Measurements from ENCODE around the gene NOP9. TPM values are rescaled to one million over a fixed set of nuclear protein-coding genes. Genes with fewer than 3 reads are reported as not detected.

The NOP9 gene
- total and polyA plus RNA-seq, 9 of the 15 experiments (the other 6 are each of a cell fraction or from before 2014, with no cell fraction given): 1.0 to 27.9 (median 15.1) TPM

DNA sequence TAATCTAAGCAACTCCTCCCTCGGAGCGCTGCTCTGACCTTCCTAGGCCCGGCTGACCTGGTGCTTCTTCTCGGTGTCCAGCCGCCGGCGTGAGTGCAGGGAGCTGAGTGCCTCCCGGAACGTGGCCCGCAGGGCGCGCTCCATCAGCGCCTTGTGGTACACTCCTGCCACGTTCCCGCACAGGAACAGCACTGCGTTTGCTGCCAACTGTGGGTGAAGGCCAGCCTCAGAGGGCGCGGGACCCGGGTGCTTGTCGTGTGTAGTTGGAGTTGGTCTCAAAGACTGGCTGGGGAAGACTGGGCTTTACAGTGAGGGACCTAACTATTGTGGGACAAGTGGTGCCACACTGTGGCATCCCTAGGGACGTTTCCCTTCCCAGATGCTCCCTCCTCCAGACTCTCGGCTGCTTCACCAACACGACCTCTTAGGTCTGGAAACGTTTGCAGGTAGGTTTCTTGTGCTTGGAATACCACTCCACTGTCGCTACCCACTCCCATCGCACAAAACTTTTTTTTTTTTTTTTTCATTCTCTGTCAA is 32.1 kb downstream of the NOP9 start:
- Histone ChIP-seq H3K4me2 (ENCODE audit: insufficient read depth, low read length) (peak overlapping the region; percentile 78; the same call in 1 of the 2 replicates), H3K9me1 (ENCODE audit: control insufficient read depth, insufficient read depth, low read length) (no peaks in the 10 kb centered on the region), H2AFZ (ENCODE audit: low read depth, low read length) (peak overlapping the region; percentile 93; the same call in 1 of the 2 replicates), H3K36me3 (ENCODE audit: control insufficient read depth, insufficient read depth, low read length) (no peaks in the 10 kb centered on the region), H3K4me3 (no peak overlapping the region), H3K9ac (ENCODE audit: insufficient read depth in 1 of 2, low read depth in 2 of 2, low read length in 2 of 2) (no peak overlapping the region), H3K4me1 (replicated peaks in 1 of 2; ENCODE audit: control insufficient read depth in 2 of 2, insufficient read depth in 2 of 2, low read length in 2 of 2) (peaks cover 5 to 36% of the 10 kb centered on the region in 2 experiments; a peak in 4 of 5 replicates), H3K9me3 (replicated peaks; ENCODE audit: control insufficient read depth, insufficient read depth, low read depth, low read length) (no peaks in the 10 kb centered on the region), H3K79me2 (ENCODE audit: control insufficient read depth, insufficient read depth, low read length) (no peaks in the 10 kb centered on the region), H3K27me3 (ENCODE audit: control insufficient read depth in 2 of 2, insufficient read depth in 2 of 2, low read length in 2 of 2) (peaks cover 0 to 2% of the 10 kb centered on the region in 2 experiments; a peak in 1 of 5 replicates), H4K20me1 (replicated peaks; ENCODE audit: control insufficient read depth, insufficient read depth, low read length) (no peaks in the 10 kb centered on the region), H3K27ac (ENCODE audit: extremely low read depth, low read depth, low read length) (no peak overlapping the region)
- intact Hi-C loops (cut with micrococcal nuclease) (loop anchor here (1.0 to 5.0 kb wide), 2 partner anchors 36 to 81 kb away; partner anchors contain the start of gene NFATC4), in situ Hi-C loops (cut with MboI) (loop anchor here (5.0 to 25.0 kb wide), 2 partner anchors 101 to 356 kb away; no protein-coding TSS in a partner anchor)
- ATAC-seq: no peak
- FAIRE-seq: no peak
- 69% methylated on average over 17 of the region's 26 CpGs for WGBS (ENCODE audit: insufficient coverage, low coverage, missing lambda C conversion rate)
- ChIA-PET POLR2A (interaction anchor here (0.6 to 2.5 kb wide), 3 partner anchors 24 to 104 kb away, joined by 3 to 25 read pairs (median 4); partner anchors contain the start of genes CBLN3, CIDEB and KHNYN), CTCF (ENCODE audit: low intra/inter-chr PET ratio) (interaction anchor here (0.6 to 0.8 kb wide), 2 partner anchors 105 to 171 kb away, joined by 3 read pairs; partner anchors contain the start of gene IRF9)
- 0 out of 2 replicates have a peak, but pooled peaks have one; percentile 0 for TF ChIP-seq KAT7 (CRISPR knock-in tag; IDR thresholded peaks at IDR 0.05; ENCODE audit: borderline replicate concordance)
- TF ChIP-seq U2AF1 (optimal IDR thresholded peaks at IDR 0.05; ENCODE audit: low read depth, low read length): no peak
- no TSS peak for BruUV-seq (replicated peaks)
- no peak for DNase-seq (ENCODE audit: extremely low read depth in 1 of 4, low spot score in 3 of 4)
